IMR-90 (cell line): Measurements from ENCODE around the gene FBRSL1.

Source experiments
- CHD1 ChIP-seq: IDR thresholded peaks from 2 replicates; pipeline ENCODE4 v1.6.1; 2012; ENCODE audit warnings: low read depth, low read length, improper control_type of control experiment
- CTCF ChIP-seq: conservative IDR thresholded peaks from 2 replicates; pipeline ENCODE4 v1.5.1; 2012; ENCODE audit warnings: mild to moderate bottlenecking, low read depth, low read length, improper control_type of control experiment
- ELK1 ChIP-seq: fragments of 150-350 bp; IDR thresholded peaks from 2 replicates; pipeline ENCODE4 v1.6.1; 2016; ENCODE audit warnings: low read depth, mild to moderate bottlenecking, low read length, moderate library complexity, borderline replicate concordance
- MXI1 ChIP-seq: IDR thresholded peaks from 2 replicates; pipeline ENCODE4 v1.6.1; 2012; ENCODE audit warnings: low read depth, mild to moderate bottlenecking, low read length, moderate library complexity, borderline replicate concordance
- POLR2A ChIP-seq: IDR thresholded peaks from 2 replicates; pipeline ENCODE4 v1.6.1; 2012; ENCODE audit warnings: mild to moderate bottlenecking, low read depth, low read length
- RAD21 ChIP-seq: IDR thresholded peaks from 2 replicates; pipeline ENCODE4 v1.6.1; 2012; ENCODE audit warnings: low read length, improper control_type of control experiment
- RCOR1 ChIP-seq: IDR thresholded peaks from 2 replicates; pipeline ENCODE4 v1.6.1; 2012; ENCODE audit warnings: mild to moderate bottlenecking, low read length, improper control_type of control experiment; ENCODE audit not compliant: insufficient replicate concordance
- RFX5 ChIP-seq: IDR thresholded peaks from 2 replicates; pipeline ENCODE4 v1.8.0; 2012; ENCODE audit warnings: low read depth, mild to moderate bottlenecking, low read length, moderate library complexity

- TF ChIP-seq CTCF (no peak), POLR2A (no peak), RFX5 (no peak), MXI1 (no peak), RCOR1 (no peak), CHD1 (no peak), RAD21 (no peak), ELK1 (no peak)
Measured at GRCh38 chr12:132521200-132521580, 31.2 kb downstream of the FBRSL1 start.
